DOHH2 (cell line): Measurements from ENCODE around the gene KAT6B.

Source experiments
- H3F3A ChIP-seq: fragments of 200-600 bp; sonication (generic), shearing (Covaris generic); 2 replicates; pipeline ENCODE4 v1.6.0; 2016; ENCODE audit warnings: antibody characterized with exemption, mild to moderate bottlenecking; ENCODE audit not compliant: control insufficient read depth, insufficient read depth
- H3K27ac ChIP-seq: fragments of 200-600 bp; sonication (generic); 2 replicates; pipeline ENCODE4 v1.5.1; 2014; ENCODE audit warnings: low read depth, mild to moderate bottlenecking, low read length, moderate library complexity
- H3K27me3 ChIP-seq: fragments of 200-600 bp; sonication (generic); 2 replicates; pipeline ENCODE4 v1.6.1; 2014; ENCODE audit warnings: mild to moderate bottlenecking, low read length, mixed read lengths; ENCODE audit not compliant: control insufficient read depth
- H3K36me3 ChIP-seq: fragments of 200-600 bp; sonication (generic); 2 replicates; pipeline ENCODE4 v1.6.1; 2014; ENCODE audit warnings: mild to moderate bottlenecking, low read length, moderate library complexity, mixed read lengths; ENCODE audit not compliant: control insufficient read depth
- H3K4me1 ChIP-seq: fragments of 200-600 bp; sonication (generic); 2 replicates; pipeline ENCODE4 v1.6.1; 2014; ENCODE audit warnings: mild to moderate bottlenecking, low read length, mixed read lengths; ENCODE audit not compliant: control insufficient read depth
- H3K4me2 ChIP-seq: fragments of 200-600 bp; sonication (generic); 2 replicates; pipeline ENCODE4 v1.6.0; 2014; ENCODE audit warnings: mild to moderate bottlenecking, low read length, moderate library complexity
- H3K4me3 ChIP-seq: fragments of 200-600 bp; sonication (generic); 2 replicates; pipeline ENCODE4 v1.5.1; 2014; ENCODE audit warnings: mild to moderate bottlenecking, low read length, mixed read lengths
- H3K79me2 ChIP-seq: fragments of 200-600 bp; sonication (generic); 2 replicates; pipeline ENCODE4 v1.6.1; 2014; ENCODE audit warnings: mild to moderate bottlenecking, low read length, mixed read lengths; ENCODE audit not compliant: control insufficient read depth
- H3K9me2 ChIP-seq: fragments of 200-600 bp; sonication (generic); replicated peaks from 2 replicates; pipeline ENCODE4 v1.6.1; 2014; ENCODE audit warnings: mild to moderate bottlenecking, low read length, mixed read lengths; ENCODE audit not compliant: control insufficient read depth
- H3K9me3 ChIP-seq: fragments of 200-600 bp; sonication (generic); 2 replicates; pipeline ENCODE4 v1.6.1; 2014; ENCODE audit warnings: antibody characterized with exemption, low read length, mixed read lengths; ENCODE audit not compliant: control insufficient read depth, insufficient read depth
- H4K20me1 ChIP-seq: fragments of 200-600 bp; sonication (generic); 2 replicates; pipeline ENCODE4 v1.6.0; 2014; ENCODE audit warnings: low read depth, mild to moderate bottlenecking, antibody characterized with exemption, low read length, moderate library complexity; ENCODE audit not compliant: control insufficient read depth, insufficient read depth
- CTCF ChIP-seq: fragments of 200-600 bp; sonication (generic); IDR thresholded peaks from one replicate; pipeline ENCODE4 v1.5.1; 2014; ENCODE audit warnings: antibody characterized with exemption, mild to moderate bottlenecking, low read depth, low read length; ENCODE audit not compliant: poor library complexity, severe bottlenecking
- EZH2phosphoT487 ChIP-seq: fragments of 200-600 bp; sonication (generic); IDR thresholded peaks from 2 replicates; pipeline ENCODE4 v1.6.1; 2017; ENCODE audit warnings: borderline replicate concordance, mild to moderate bottlenecking, antibody characterized with exemption, low read length, moderate library complexity, mixed read lengths

KAT6B gene

GRCh38 chr10:75010373-75010772 lies 184.0 kb downstream of the KAT6B start:
- no peaks in the 10 kb centered on the region for H3K79me2 ChIP-seq
- no peaks in the 10 kb centered on the region for H3K9me2 ChIP-seq
- H3K4me2 ChIP-seq, result no peak overlapping the region
- H4K20me1 ChIP-seq, result no peaks in the 10 kb centered on the region
- no peak overlapping the region for H3K4me3 ChIP-seq
- no peaks in the 10 kb centered on the region for H3K36me3 ChIP-seq
- no peaks in the 10 kb centered on the region for H3K27me3 ChIP-seq
- TF ChIP-seq CTCF (no peak), EZH2phosphoT487 (no peak)
- 0 out of 2 replicates have a peak, but pooled peaks cover 3% of the 10 kb centered on the region for H3F3A ChIP-seq
- H3K27ac ChIP-seq, result no peak overlapping the region
- H3K4me1 ChIP-seq, result peaks cover 13% of the 10 kb centered on the region
- H3K9me3 ChIP-seq, result no peaks in the 10 kb centered on the region

- TF ChIP-seq CTCF (no peak), EZH2phosphoT487 (no peak)
- no peak overlapping the region for H3K27ac ChIP-seq
- H3K4me2 ChIP-seq, result no peak overlapping the region
Observed at GRCh38 chr10:75011221-75011620, 184.8 kb downstream of the KAT6B start.

GRCh38 chr10:75012471-75012870 lies 186.1 kb downstream of the KAT6B start:
- Histone ChIP-seq H3K79me2 (no peaks in the 10 kb centered on the region), H4K20me1 (no peaks in the 10 kb centered on the region), H3K4me3 (no peak overlapping the region), H3K27me3 (no peaks in the 10 kb centered on the region), H3K4me1 (peaks cover 13% of the 10 kb centered on the region), H3K9me3 (no peaks in the 10 kb centered on the region), H3K9me2 (no peaks in the 10 kb centered on the region), H3K4me2 (no peak overlapping the region), H3F3A (0 out of 2 replicates have a peak, but pooled peaks cover 3% of the 10 kb centered on the region), H3K27ac (no peak overlapping the region), H3K36me3 (no peaks in the 10 kb centered on the region)
- TF ChIP-seq EZH2phosphoT487 (no peak), CTCF (no peak)

More at GRCh38 chr10:75011221-75011620, 184.8 kb downstream of the KAT6B start:
- Histone ChIP-seq H3K4me1 (peaks cover 13% of the 10 kb centered on the region), H3K36me3 (no peaks in the 10 kb centered on the region), H3K4me3 (no peak overlapping the region), H3K9me3 (no peaks in the 10 kb centered on the region), H3K9me2 (no peaks in the 10 kb centered on the region), H3F3A (0 out of 2 replicates have a peak, but pooled peaks cover 3% of the 10 kb centered on the region), H3K79me2 (no peaks in the 10 kb centered on the region), H4K20me1 (no peaks in the 10 kb centered on the region), H3K27me3 (no peaks in the 10 kb centered on the region)
